GM12878 (cell line): ENCODE results near the gene SMIM20. TPM values are rescaled to one million over a fixed set of nuclear protein-coding genes. Genes with fewer than 3 reads are reported as not detected.

Experiments used
- ATAC-seq: fragments of 200-7000 bp; cut with Tn5 transposase; 3 replicates; pipeline ENCODE4 v1.9.1; 2020; ENCODE audit warnings: mild to moderate bottlenecking, moderate library complexity
- BruUV-seq: library from RNA; stranded (reverse); fragments of 400-500 nt; replicated peaks from 2 replicates; lab custom pipeline; 2021; lab: Mats Ljungman, UMichigan
- CTCF ChIA-PET: fragments of 300-600 bp; sonication (Branson Sonifier 250); formaldehyde crosslinking; extraction: SDS; loops from one replicate; lab custom pipeline; 2021; ENCODE audit warnings: inconsistent platforms; lab: Yijun Ruan, JAX
- POLR2A ChIA-PET: fragments of 350-600 bp; formaldehyde crosslinking; extraction: SDS; loops from one replicate; lab custom pipeline; 2021; ENCODE audit warnings: inconsistent platforms; lab: Charles Lee
- RAD21 ChIA-PET: fragments of 300-600 bp; sonication (Branson Sonifier 250); formaldehyde crosslinking; loops from one replicate; lab custom pipeline; 2023; ENCODE audit warnings: antibody characterized with exemption; ENCODE audit not compliant: unreplicated experiment; lab: Charles Lee
- SMC1A ChIA-PET: fragments of 300-600 bp; sonication (Branson Sonifier 250); formaldehyde crosslinking; loops from one replicate; lab custom pipeline; 2023; ENCODE audit not compliant: unreplicated experiment, uncharacterized antibody; lab: Charles Lee
- DNase-seq: peaks from one replicate; pipeline ENCODE4 v3.0.0-alpha.2; 2011; ENCODE audit warnings: low read depth, low spot score
- FAIRE-seq: peaks from 3 replicates; lab custom pipeline; 2011; peaks lifted over from hg19 to GRCh38; lab: Jason Lieb, UNC
- H2AFZ ChIP-seq: 2 replicates; pipeline ENCODE4 v1.6.0; 2011; ENCODE audit warnings: low read depth, low read length, control low read depth; ENCODE audit not compliant: control insufficient read depth
- H3K27ac ChIP-seq: 2 replicates; pipeline ENCODE4 v1.5.1; 2011; ENCODE audit warnings: control low read depth; ENCODE audit not compliant: control insufficient read depth, insufficient read depth
- H3K27me3 ChIP-seq, 2 experiments: replicated peaks in 1 of 2; 2 replicates each; pipeline versions ENCODE4 v1.6.0 to v1.6.1; 2011; ENCODE audit warnings: low read length in 1 of 2; ENCODE audit not compliant: control insufficient read depth in 2 of 2, insufficient read depth in 2 of 2
- H3K36me3 ChIP-seq, 2 experiments: 2 replicates each; pipeline ENCODE4 v1.5.1; 2011; ENCODE audit warnings: low read length in 1 of 2; ENCODE audit not compliant: control insufficient read depth in 2 of 2, insufficient read depth in 2 of 2
- H3K4me1 ChIP-seq: 2 replicates; pipeline ENCODE4 v1.6.1; 2011; ENCODE audit warnings: mild to moderate bottlenecking, low read length, moderate library complexity, mixed read lengths; ENCODE audit not compliant: control insufficient read depth, insufficient read depth
- H3K4me2 ChIP-seq: 2 replicates; pipeline ENCODE4 v1.6.0; 2011; ENCODE audit warnings: control low read depth; ENCODE audit not compliant: control insufficient read depth, insufficient read depth
- H3K4me3 ChIP-seq: fragments of 200-600 bp; sonication (generic); 2 replicates; pipeline ENCODE4 v1.5.1; 2016
- H3K79me2 ChIP-seq: 2 replicates; pipeline ENCODE4 v1.6.0; 2011; ENCODE audit warnings: low read length; ENCODE audit not compliant: control insufficient read depth, insufficient read depth
- H3K9ac ChIP-seq: 2 replicates; pipeline ENCODE4 v1.8.0; 2011; ENCODE audit warnings: low read length, control low read depth, mixed read lengths; ENCODE audit not compliant: control insufficient read depth, insufficient read depth
- H3K9me3 ChIP-seq: replicated peaks from 3 replicates; pipeline ENCODE4 v1.5.1; 2011; ENCODE audit warnings: mild to moderate bottlenecking, low read length; ENCODE audit not compliant: control insufficient read depth, insufficient read depth
- H4K20me1 ChIP-seq: 2 replicates; pipeline ENCODE4 v1.6.0; 2011; ENCODE audit not compliant: control insufficient read depth, insufficient read depth
- NR2C2 ChIP-seq: IDR thresholded peaks from 2 replicates; pipeline ENCODE4 v1.6.1; 2011; ENCODE audit warnings: borderline replicate concordance, low read depth; ENCODE audit not compliant: control insufficient read depth, insufficient read length
- WGBS: methylation state at CpG from one replicate; pipeline ENCODE4 v1.1.6; 2016; ENCODE audit warnings: low lambda C conversion rate; ENCODE audit not compliant: insufficient replicate concordance, insufficient coverage; ENCODE audit errors: missing lambda C conversion rate; 5-methylcytosine and 5-hydroxymethylcytosine counted together
- in situ Hi-C: fragments of 300-500 bp; cut with MboI; formaldehyde crosslinking; loops from 9 replicates; pipeline ENCODE4 v1.14.3; 2018; ENCODE audit warnings: mixed read lengths
- intact Hi-C: fragments of 100-400 bp; cut with micrococcal nuclease; formaldehyde crosslinking; loops from one replicate; pipeline ENCODE4 v1.14.2; 2022; ENCODE audit not compliant: unreplicated experiment
- polyA plus RNA-seq, 11 experiments: library from polyadenylated mRNA; depleted of rRNA in 4 of 11; unstranded in 6 of 11; stranded (reverse) in 5 of 11; fragments of >200 nt; fragmentation: Nextera tagmentation in 4 of 11; fragmentation: Illumina TruSeq in 1 of 11; extraction: Ambion mirVana in 4 of 11; extraction: Trizol in 1 of 11; gene quantifications; 1 replicate in 1 of 11; 2 replicates in 10 of 11; pipeline versions ENCODE4 v1.2.1 to v1.2.3, GENCODE V29; 2011 to 2016; ENCODE audit warnings: inconsistent platforms in 2 of 11, missing spikeins in 2 of 11, low read depth in 1 of 11
- total RNA-seq, 4 experiments: library from RNA; depleted of rRNA in 3 of 4; stranded (reverse); fragments of >200 nt in 3 of 4; fragmentation: Illumina TruSeq in 1 of 4; extraction: Trizol in 1 of 4; gene quantifications; 2 replicates each; pipeline versions ENCODE4 v1.2.1 to v1.2.3, GENCODE V29; 2013 to 2021
- TF ChIP-seq, protein P1 (sequence below): fragments of 450-650 bp; IDR thresholded peaks from 2 replicates; pipeline ENCODE4 v1.6.1; 2017; ENCODE audit warnings: borderline replicate concordance

Gene SMIM20
- total and polyA plus RNA-seq, 10 of the 15 experiments (the other 5 are each of a cell fraction or from before 2014, with no cell fraction given) = 17.3 to 38.0 (median 28.8) TPM

- H3K79me2 ChIP-seq = no peaks in the 10 kb centered on the region
- H4K20me1 ChIP-seq = no peaks in the 10 kb centered on the region
- no peak overlapping the region for H3K9ac ChIP-seq
- no peaks in the 10 kb centered on the region for H3K4me1 ChIP-seq
- no peaks in the 10 kb centered on the region for H3K9me3 ChIP-seq
- FAIRE-seq (no peak), ATAC-seq (no peak), DNase-seq (no peak)
- RAD21 ChIA-PET = no interaction called here
- H3K36me3 ChIP-seq = no peaks in the 10 kb centered on the region
- 66% methylated on average over 8 of the region's 8 CpGs for WGBS
- intact Hi-C loops (no loop called here), in situ Hi-C loops (no loop called here)
- POLR2A ChIA-PET = no interaction called here
- no peak overlapping the region for H2AFZ ChIP-seq
- CTCF ChIA-PET = interaction anchor here (1.2 kb wide), 1 partner anchor 9 kb away, joined by 3 read pairs; no protein-coding TSS in a partner anchor
- H3K4me3 ChIP-seq = no peak overlapping the region
- TF ChIP-seq, protein P1, sequence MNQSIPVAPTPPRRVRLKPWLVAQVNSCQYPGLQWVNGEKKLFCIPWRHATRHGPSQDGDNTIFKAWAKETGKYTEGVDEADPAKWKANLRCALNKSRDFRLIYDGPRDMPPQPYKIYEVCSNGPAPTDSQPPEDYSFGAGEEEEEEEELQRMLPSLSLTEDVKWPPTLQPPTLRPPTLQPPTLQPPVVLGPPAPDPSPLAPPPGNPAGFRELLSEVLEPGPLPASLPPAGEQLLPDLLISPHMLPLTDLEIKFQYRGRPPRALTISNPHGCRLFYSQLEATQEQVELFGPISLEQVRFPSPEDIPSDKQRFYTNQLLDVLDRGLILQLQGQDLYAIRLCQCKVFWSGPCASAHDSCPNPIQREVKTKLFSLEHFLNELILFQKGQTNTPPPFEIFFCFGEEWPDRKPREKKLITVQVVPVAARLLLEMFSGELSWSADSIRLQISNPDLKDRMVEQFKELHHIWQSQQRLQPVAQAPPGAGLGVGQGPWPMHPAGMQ = no peak
- TF ChIP-seq NR2C2 = no peak
- SMC1A ChIA-PET = interaction anchor here (0.6 to 0.8 kb wide), 2 partner anchors 15 to 901 kb away, joined by 3 to 4 read pairs; no protein-coding TSS in a partner anchor
- H3K4me2 ChIP-seq = no peak overlapping the region
- no TSS peak for BruUV-seq
- H3K27me3 ChIP-seq = no peaks in the 10 kb centered on the region
- H3K27ac ChIP-seq = no peak overlapping the region
Measured at GRCh38 chr4:25978327-25978726, 64.3 kb downstream of the SMIM20 start.

Other genes starting within 250 kb of the SMIM20 start
- gene SEL1L3, start 51.2 kb upstream of the SMIM20 start, total RNA-seq (2014; rRNA removed) = 49.5 and 56.9 TPM in 2 replicates
- gene SEL1L3, start 51.2 kb upstream of the SMIM20 start, total RNA-seq (2014; rRNA removed; fragmentation: Illumina TruSeq; extraction: Trizol) = 64.8 and 71.3 TPM in 2 replicates
- 52.0 and 54.6 TPM in 2 replicates for gene SEL1L3, start 51.2 kb upstream of the SMIM20 start, total RNA-seq (2021)
- 43.2 and 48.5 TPM in 2 replicates for gene SEL1L3, start 51.2 kb upstream of the SMIM20 start, polyA plus RNA-seq (2011; rRNA removed)
- gene SEL1L3, start 51.2 kb upstream of the SMIM20 start, polyA plus RNA-seq (2014; fragmentation: Illumina TruSeq; extraction: Trizol) = 82.2 and 100 TPM in 2 replicates
- gene SEL1L3, start 51.2 kb upstream of the SMIM20 start, polyA plus RNA-seq (2014; fragmentation: Nextera tagmentation; extraction: Ambion mirVana) = 10 to 100 TPM; 26.9 to 28.4 TPM
- 48.3 and 51.4 TPM in 2 replicates for gene SEL1L3, start 51.2 kb upstream of the SMIM20 start, polyA plus RNA-seq (2014; rRNA removed)
- 10 to 100 TPM; 20.4 to 29.5 TPM for gene SEL1L3, start 51.2 kb upstream of the SMIM20 start, polyA plus RNA-seq (2016; fragmentation: Nextera tagmentation; extraction: Ambion mirVana)